GM18508 (cell line): ENCODE results near the gene PVALB.
"Not testable (repeated sequence)": the region's sequence is repeated elsewhere in the genome, so short reads cannot be mapped to it uniquely, and the experiment has no call there.

Experiments
- ATAC-seq: cut with Tn5 transposase; IDR thresholded peaks from one replicate; pipeline ENCODE4 v1.9.1; 2021; ENCODE audit warnings: moderate number of reproducible peaks; ENCODE audit not compliant: insufficient read depth, unreplicated experiment

PVALB gene

DNA sequence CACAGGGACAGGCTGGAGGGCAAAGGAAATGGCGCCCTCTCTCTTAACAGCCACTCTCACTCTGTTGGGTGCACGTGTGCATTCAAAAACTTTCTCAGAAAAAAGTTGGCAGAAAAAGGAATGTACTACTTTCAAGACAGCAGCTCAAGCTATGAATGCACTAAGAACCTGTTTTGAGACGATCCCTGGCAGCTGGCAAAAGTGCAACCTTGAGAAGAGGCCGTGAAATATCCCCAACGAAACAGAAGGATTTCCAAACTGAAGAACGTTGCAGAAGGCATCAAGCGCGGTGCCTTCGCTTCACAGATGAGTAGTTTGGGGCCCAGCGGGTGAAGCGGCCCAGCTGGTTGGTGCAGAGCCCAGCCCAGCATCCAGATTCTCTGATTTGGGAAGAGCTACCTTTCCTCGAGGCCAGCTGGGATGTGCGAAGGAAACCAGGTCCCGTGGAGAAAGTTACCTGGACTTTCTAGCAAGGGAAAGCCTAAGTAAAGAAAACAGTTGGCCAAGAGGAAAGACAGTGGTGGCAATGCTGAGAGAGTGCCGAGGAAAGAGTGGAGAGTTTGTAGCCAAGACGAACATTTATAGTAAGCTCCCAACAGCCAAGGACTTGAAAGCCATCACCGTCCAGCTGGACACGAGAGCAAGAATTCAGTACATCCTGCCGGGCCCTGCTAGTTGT, 57.2 kb downstream of the PVALB start:
- ATAC-seq: no peak

- ATAC-seq: no peak
Observed at GRCh38 chr22:36758792-36759271, 58.0 kb downstream of the PVALB start.

GRCh38 chr22:36757668-36758211, 59.1 kb downstream of the PVALB start:
- ATAC-seq: no peak

DNA sequence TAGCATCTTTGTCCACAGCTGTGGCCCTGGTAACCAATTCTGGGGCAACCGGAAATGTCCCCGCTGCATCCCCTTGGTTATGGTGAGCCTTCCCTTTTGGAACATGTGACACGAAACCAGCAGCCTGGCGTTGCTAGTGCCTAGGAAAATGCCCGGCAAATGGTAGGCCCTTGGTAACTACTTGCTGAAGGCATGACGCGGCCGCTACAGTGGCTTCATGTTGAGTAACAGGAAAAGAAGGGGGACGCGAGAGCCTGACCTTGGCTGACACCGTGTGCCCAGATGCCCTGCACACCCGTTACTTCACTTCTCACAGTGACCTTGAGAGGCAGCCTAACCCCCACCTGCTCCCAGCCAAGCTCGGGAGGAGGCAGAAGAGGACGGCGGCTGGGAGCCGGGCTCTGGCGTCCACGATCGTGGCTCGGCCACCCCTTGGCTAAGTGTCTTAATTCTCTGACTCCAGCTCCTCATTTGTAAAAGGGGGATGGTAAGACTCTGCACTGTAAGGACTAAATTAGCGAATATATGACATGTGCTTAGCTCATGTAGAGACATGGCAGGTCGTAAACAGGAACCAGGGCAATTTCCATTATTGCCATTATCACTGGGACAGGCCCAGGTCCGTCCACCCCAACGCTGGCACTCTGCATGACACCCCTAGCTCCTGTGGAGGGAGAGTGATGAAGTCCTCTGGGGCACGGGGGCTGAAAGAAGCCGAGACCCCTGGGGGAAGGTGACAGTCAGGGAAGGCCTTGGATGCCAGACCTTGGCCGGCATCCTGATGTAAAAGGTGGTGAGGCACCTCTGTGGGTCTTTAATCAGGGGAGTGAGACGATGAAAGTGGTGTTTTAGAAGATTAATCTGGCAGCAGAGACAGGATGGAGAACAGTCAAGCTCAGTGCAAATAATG, 59.8 kb downstream of the PVALB start:
- no peak for ATAC-seq

GRCh38 chr22:36756031-36756430, 60.8 kb downstream of the PVALB start:
- no peak for ATAC-seq

DNA sequence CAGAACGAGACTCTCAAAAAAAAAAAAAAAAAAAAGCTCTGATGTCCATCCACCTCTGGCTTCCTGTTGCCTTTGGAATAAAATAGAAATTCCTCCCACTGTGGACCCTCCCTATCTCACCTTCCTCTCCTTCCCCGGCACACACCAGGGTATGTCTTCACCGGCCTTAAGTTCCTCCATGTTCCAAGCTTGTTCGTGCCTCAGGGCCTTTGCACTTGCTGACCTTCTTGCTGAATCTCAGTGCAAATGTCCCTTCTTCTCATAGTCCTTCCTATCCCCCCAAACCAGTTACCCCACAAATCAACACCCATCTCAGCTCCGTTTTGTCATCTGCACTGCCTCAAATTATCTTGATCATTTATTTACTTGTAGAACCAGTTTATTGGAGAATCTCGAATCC, 61.5 kb downstream of the PVALB start:
- no peak for ATAC-seq

DNA sequence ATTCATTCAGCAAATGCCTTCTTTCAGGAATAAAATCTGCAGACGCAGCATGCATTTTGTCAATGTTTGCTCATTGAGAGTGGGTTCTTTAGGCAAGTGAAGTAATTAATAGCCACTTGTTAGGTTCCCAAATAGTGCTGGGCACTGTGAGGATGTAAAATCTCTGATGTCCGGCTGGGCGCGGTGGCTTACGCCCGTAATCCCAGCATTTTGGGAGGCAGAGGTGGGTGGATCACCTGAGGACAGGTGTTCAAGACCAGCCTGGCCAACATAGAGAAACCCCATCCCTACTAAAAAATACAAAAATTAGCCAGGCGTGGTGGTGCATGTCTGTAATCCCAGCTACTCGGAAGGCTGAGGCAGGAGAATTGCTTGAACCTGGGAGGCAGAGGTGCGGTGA, 62.0 kb downstream of the PVALB start:
- ATAC-seq: not testable (repeated sequence)

GRCh38 chr22:36753916-36754315, 62.9 kb downstream of the PVALB start:
- no peak for ATAC-seq

DNA sequence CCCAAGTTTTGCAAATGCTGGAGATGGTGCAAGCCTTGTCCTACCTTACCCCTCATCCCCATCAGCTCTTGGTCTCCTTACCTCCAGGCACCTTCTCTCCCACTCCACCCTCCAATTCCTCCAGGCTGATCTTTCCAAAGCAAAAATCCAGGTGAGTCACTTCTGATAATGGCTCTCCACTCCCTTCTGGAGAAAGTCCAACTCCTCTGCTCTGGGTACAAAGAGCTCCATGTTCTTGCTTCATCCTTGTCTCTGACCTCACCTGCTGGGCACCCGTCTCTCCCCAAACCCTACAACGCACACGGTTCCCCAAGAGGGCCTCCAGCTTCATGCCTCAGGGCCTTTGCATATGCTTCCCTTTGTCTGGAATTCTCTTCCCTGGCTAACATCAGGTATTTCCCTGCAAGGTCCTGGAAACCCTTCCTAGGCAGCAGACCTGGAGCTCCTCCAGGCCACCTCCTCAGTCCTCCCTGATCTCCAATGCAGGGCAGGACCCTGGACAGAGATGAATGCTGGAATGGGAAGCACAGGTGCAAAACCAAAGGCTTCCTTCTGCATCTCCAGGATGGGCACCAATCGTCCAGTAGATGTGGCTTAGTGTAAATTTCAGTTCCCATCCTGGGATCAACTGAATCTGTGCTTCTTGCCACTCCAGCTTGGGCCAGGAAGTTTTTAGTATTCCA, 63.6 kb downstream of the PVALB start:
- no peak for ATAC-seq
